IMR-90 (cell line): Measurements from ENCODE around the gene OR4D9. TPM values are rescaled to one million over a fixed set of nuclear protein-coding genes. Genes with fewer than 3 reads are reported as not detected.

Source experiments
- ATAC-seq: fragments of 200-7000 bp; cut with Tn5 transposase; 2 replicates; pipeline ENCODE4 v1.9.1; 2020; ENCODE audit warnings: low read depth, mild to moderate bottlenecking, moderate library complexity
- BruUV-seq: library from RNA; stranded (reverse); fragments of 400-500 nt; replicated peaks from 2 replicates; lab custom pipeline; 2021; lab: Mats Ljungman, UMichigan
- CTCF ChIA-PET: fragments of 300-600 bp; formaldehyde crosslinking; extraction: SDS; loops from one replicate; lab custom pipeline; 2021; ENCODE audit warnings: antibody characterized with exemption; lab: Yijun Ruan, JAX
- POLR2A ChIA-PET: fragments of 300-600 bp; sonication (Branson Sonifier 250); formaldehyde crosslinking; loops from one replicate; lab custom pipeline; 2022; ENCODE audit warnings: antibody characterized with exemption; ENCODE audit not compliant: unreplicated experiment; lab: Charles Lee
- DNase-seq: peaks from one replicate; pipeline ENCODE4 v3.0.0; 2013
- H2AFZ ChIP-seq: replicated peaks from 2 replicates; pipeline ENCODE3; 2013; ENCODE audit warnings: low read length, mild to moderate bottlenecking; ENCODE audit not compliant: poor library complexity
- H2AK5ac ChIP-seq: 2 replicates; pipeline ENCODE4 v1.6.1; 2013; ENCODE audit warnings: low read depth, low read length, inconsistent platforms
- H2AK9ac ChIP-seq: replicated peaks from 2 replicates; pipeline ENCODE3; 2013; ENCODE audit warnings: mild to moderate bottlenecking, low read depth, low read length, moderate library complexity; ENCODE audit not compliant: poor library complexity
- H2BK120ac ChIP-seq: 2 replicates; pipeline ENCODE4 v1.6.1; 2013; ENCODE audit warnings: low read depth, low read length, inconsistent platforms
- H2BK15ac ChIP-seq: 3 replicates; pipeline ENCODE4 v1.6.1; 2013; ENCODE audit warnings: low read depth, low read length, inconsistent platforms
- H2BK20ac ChIP-seq: 2 replicates; pipeline ENCODE4 v1.6.1; 2013; ENCODE audit warnings: low read depth, mild to moderate bottlenecking, inconsistent platforms, low read length, moderate library complexity
- H2BK5ac ChIP-seq: 2 replicates; pipeline ENCODE4 v1.6.1; 2013; ENCODE audit warnings: mild to moderate bottlenecking, low read depth, low read length, inconsistent platforms; ENCODE audit not compliant: poor library complexity, severe bottlenecking
- H3K14ac ChIP-seq: replicated peaks from 2 replicates; pipeline ENCODE4 v1.6.1; 2013; ENCODE audit warnings: low read depth, low read length, inconsistent platforms
- H3K18ac ChIP-seq: 2 replicates; pipeline ENCODE4 v1.6.1; 2013; ENCODE audit warnings: low read depth, low read length, control low read depth
- H3K23ac ChIP-seq: 2 replicates; pipeline ENCODE4 v1.6.1; 2013; ENCODE audit warnings: low read depth, low read length, inconsistent platforms
- H3K27ac ChIP-seq: 2 replicates; pipeline ENCODE4 v1.5.1; 2013; ENCODE audit warnings: mild to moderate bottlenecking, control low read depth, low read length; ENCODE audit not compliant: insufficient read depth
- H3K27me3 ChIP-seq: 2 replicates; pipeline ENCODE4 v1.6.1; 2013; ENCODE audit warnings: low read length; ENCODE audit not compliant: control insufficient read depth, insufficient read depth
- H3K36me3 ChIP-seq: 2 replicates; pipeline ENCODE4 v1.6.1; 2013; ENCODE audit warnings: low read length, mixed read lengths; ENCODE audit not compliant: control insufficient read depth, insufficient read depth
- H3K4ac ChIP-seq: 2 replicates; pipeline ENCODE4 v1.6.1; 2013; ENCODE audit warnings: low read depth, low read length, inconsistent platforms
- H3K4me1 ChIP-seq: 2 replicates; pipeline ENCODE4 v1.6.1; 2013; ENCODE audit warnings: low read length, mixed read lengths; ENCODE audit not compliant: control insufficient read depth, insufficient read depth
- H3K4me2 ChIP-seq: 2 replicates; pipeline ENCODE4 v1.6.1; 2013; ENCODE audit warnings: low read depth, mild to moderate bottlenecking, control low read depth, low read length, moderate library complexity
- H3K4me3 ChIP-seq: 2 replicates; pipeline ENCODE4 v1.5.1; 2013; ENCODE audit warnings: low read depth, mild to moderate bottlenecking, control low read depth, low read length, moderate library complexity; ENCODE audit not compliant: insufficient read depth
- H3K56ac ChIP-seq: 2 replicates; pipeline ENCODE4 v1.6.1; 2013; ENCODE audit warnings: low read length, inconsistent platforms; ENCODE audit not compliant: insufficient read depth; ENCODE audit errors: extremely low read depth
- H3K79me1 ChIP-seq, 2 experiments: 2 replicates each; pipeline ENCODE4 v1.6.1; 2013; ENCODE audit warnings: low read length in 2 of 2, inconsistent platforms in 1 of 2, low read depth in 1 of 2
- H3K9ac ChIP-seq: 2 replicates; pipeline ENCODE4 v1.6.1; 2013; ENCODE audit warnings: low read depth, low read length, control low read depth
- H3K9me1 ChIP-seq: 2 replicates; pipeline ENCODE4 v1.6.1; 2013; ENCODE audit warnings: low read length, inconsistent platforms; ENCODE audit not compliant: insufficient read depth
- H3K9me3 ChIP-seq: 2 replicates; pipeline ENCODE4 v1.6.1; 2013; ENCODE audit warnings: low read length; ENCODE audit not compliant: control insufficient read depth, insufficient read depth
- H4K20me1 ChIP-seq: 2 replicates; pipeline ENCODE4 v1.6.1; 2013; ENCODE audit warnings: low read length, inconsistent platforms; ENCODE audit not compliant: insufficient read depth
- H4K5ac ChIP-seq: 2 replicates; pipeline ENCODE4 v1.6.1; 2013; ENCODE audit warnings: mild to moderate bottlenecking, low read depth, low read length, control low read depth
- H4K8ac ChIP-seq, 2 experiments: 2 replicates each; pipeline ENCODE4 v1.6.1; 2013; ENCODE audit warnings: low read depth in 2 of 2, low read length in 2 of 2, control low read depth in 1 of 2, inconsistent platforms in 1 of 2
- H4K91ac ChIP-seq: 2 replicates; pipeline ENCODE4 v1.6.1; 2013; ENCODE audit warnings: low read depth, low read length, inconsistent platforms; ENCODE audit not compliant: insufficient read depth
- CEBPB ChIP-seq: IDR thresholded peaks from 2 replicates; pipeline ENCODE4 v1.6.1; 2012; ENCODE audit warnings: low read depth, low read length, improper control_type of control experiment
- CTCF ChIP-seq: conservative IDR thresholded peaks from 2 replicates; pipeline ENCODE4 v1.5.1; 2012; ENCODE audit warnings: mild to moderate bottlenecking, low read depth, low read length, improper control_type of control experiment
- RAD21 ChIP-seq: IDR thresholded peaks from 2 replicates; pipeline ENCODE4 v1.6.1; 2012; ENCODE audit warnings: low read length, improper control_type of control experiment
- RCOR1 ChIP-seq: IDR thresholded peaks from 2 replicates; pipeline ENCODE4 v1.6.1; 2012; ENCODE audit warnings: mild to moderate bottlenecking, low read length, improper control_type of control experiment; ENCODE audit not compliant: insufficient replicate concordance
- SMC3 ChIP-seq: fragments of 150-350 bp; IDR thresholded peaks from 2 replicates; pipeline ENCODE4 v1.6.1; 2016; ENCODE audit warnings: low read depth, mild to moderate bottlenecking, antibody characterized with exemption, low read length, moderate library complexity
- WGBS, 2 experiments: methylation state at CpG; one replicate each; pipeline versions ENCODE4 v1.1.5 to v1.1.7; 2013; ENCODE audit warnings: missing lambda C conversion rate in 2 of 2; ENCODE audit not compliant: insufficient read length in 1 of 2; ENCODE audit errors: extremely low coverage in 2 of 2; 5-methylcytosine and 5-hydroxymethylcytosine counted together
- dilution Hi-C: fragments of 300-500 bp; cut with HindIII; formaldehyde crosslinking; loops from one replicate; pipeline ENCODE4 v1.14.3; 2018; ENCODE audit warnings: low sequenced_read_pairs; ENCODE audit not compliant: unreplicated experiment
- in situ Hi-C: fragments of 300-500 bp; cut with MboI; formaldehyde crosslinking; loops from 3 replicates; pipeline ENCODE4 v1.14.3; 2019; ENCODE audit warnings: low sequenced_read_pairs, inconsistent platforms, mixed read lengths
- intact Hi-C: fragments of 100-400 bp; cut with micrococcal nuclease; formaldehyde crosslinking; loops from 2 replicates; pipeline ENCODE4 v1.10.0; 2022
- polyA plus RNA-seq, 3 experiments: library from polyadenylated mRNA; depleted of rRNA; stranded (reverse); fragments of >200 nt; gene quantifications; 2 replicates each; pipeline ENCODE4 v1.2.3, GENCODE V29; 2012; ENCODE audit warnings: low replicate concordance in 1 of 3
- total RNA-seq: library from RNA; depleted of rRNA; stranded (reverse); fragments of >200 nt; gene quantifications from 2 replicates; pipeline ENCODE4 v1.2.3, GENCODE V29; 2012
- TF ChIP-seq, protein P1 (sequence below): fragments of 150-350 bp; IDR thresholded peaks from 2 replicates; pipeline ENCODE4 v1.6.1; 2016; ENCODE audit warnings: low read depth, mild to moderate bottlenecking, low read length, moderate library complexity, borderline replicate concordance

The OR4D9 gene
- total and polyA plus RNA-seq, 2 of the 4 experiments (the other 2 are of a cell fraction), result not detected

DNA sequence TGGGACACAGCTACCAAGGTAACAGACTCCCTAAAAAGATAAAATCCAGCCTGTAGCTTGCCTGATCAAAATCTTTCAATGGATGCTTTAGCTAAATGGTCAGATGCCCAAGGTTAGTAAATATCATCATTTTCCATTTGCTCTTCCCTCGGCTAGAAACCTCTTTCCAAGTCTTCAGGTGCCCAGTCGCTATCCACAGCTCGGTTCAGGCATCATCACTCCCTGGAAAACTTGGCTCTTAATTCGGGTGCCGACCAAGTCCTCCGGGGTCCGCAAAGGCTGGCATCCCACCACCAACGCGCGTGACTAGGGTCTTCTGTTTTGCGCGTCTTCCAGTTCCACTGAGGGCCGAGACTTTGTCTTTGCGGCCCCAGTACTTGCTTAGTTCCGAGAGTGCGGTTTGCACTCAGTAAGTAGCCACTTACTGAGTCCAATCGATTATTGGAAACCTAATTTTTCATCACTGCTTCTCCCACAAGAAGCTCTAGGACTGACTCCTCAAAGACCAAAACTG is 44.3 kb downstream of the OR4D9 start:
- Histone ChIP-seq H3K79me1 (no peaks in the 10 kb centered on the region), H3K14ac (peak overlapping the region; percentile 77), H3K23ac (peak overlapping the region; percentile 82; the same call in 1 of the 2 replicates), H3K4ac (0 out of 2 replicates have a peak overlapping the region, but pooled peaks have one; percentile 24), H3K36me3 (no peaks in the 10 kb centered on the region), H2BK20ac (no peak overlapping the region), H2BK120ac (peak overlapping the region; percentile 82), H3K56ac (peak overlapping the region; percentile 62; the same call in 1 of the 2 replicates), H3K9ac (peak overlapping the region; percentile 57), H3K9me1 (no peaks in the 10 kb centered on the region), H4K8ac (peak overlapping the region in 1 of 2 experiments; percentile 67; a peak in 1 of 4 replicates), H3K18ac (peak overlapping the region; percentile 26), H3K4me2 (peak overlapping the region; percentile 63), H2AFZ (peak overlapping the region; percentile 90), H4K91ac (peak overlapping the region; percentile 51; the same call in 1 of the 2 replicates), H4K5ac (peak overlapping the region; percentile 7), H3K9me3 (no peaks in the 10 kb centered on the region), H2AK5ac (no peak overlapping the region), H2BK15ac (peak overlapping the region; percentile 16; the same call in 1 of the 3 replicates), H3K27me3 (no peaks in the 10 kb centered on the region), H2BK5ac (peak overlapping the region; percentile 9), H4K20me1 (peaks cover 5% of the 10 kb centered on the region), H3K27ac (peak overlapping the region; percentile 31), H3K4me1 (0 out of 2 replicates have a peak, but pooled peaks cover 2% of the 10 kb centered on the region), H2AK9ac (no peak overlapping the region), H3K4me3 (peak overlapping the region; percentile 45)
- BruUV-seq, result no TSS peak
- no peak for DNase-seq
- in situ Hi-C loops (loop anchor here (10.0 to 25.0 kb wide), 2 partner anchors 249 to 968 kb away; partner anchors contain the start of genes LPXN and ZFP91), intact Hi-C loops (loop anchor here (2.0 to 10.0 kb wide), 2 partner anchors 61 to 981 kb away; partner anchors contain the start of genes LPXN and ZFP91), dilution Hi-C loops (no loop called here)
- 13% methylated on average over 15 of the region's 17 CpGs; no CpG with 5 or more reads in 1 of the 2 experiments for WGBS, 2 experiments
- TF ChIP-seq RAD21, result no peak
- TF ChIP-seq CEBPB, result no peak
- no peak for TF ChIP-seq SMC3
- TF ChIP-seq RCOR1, result no peak
- TF ChIP-seq, protein P1, sequence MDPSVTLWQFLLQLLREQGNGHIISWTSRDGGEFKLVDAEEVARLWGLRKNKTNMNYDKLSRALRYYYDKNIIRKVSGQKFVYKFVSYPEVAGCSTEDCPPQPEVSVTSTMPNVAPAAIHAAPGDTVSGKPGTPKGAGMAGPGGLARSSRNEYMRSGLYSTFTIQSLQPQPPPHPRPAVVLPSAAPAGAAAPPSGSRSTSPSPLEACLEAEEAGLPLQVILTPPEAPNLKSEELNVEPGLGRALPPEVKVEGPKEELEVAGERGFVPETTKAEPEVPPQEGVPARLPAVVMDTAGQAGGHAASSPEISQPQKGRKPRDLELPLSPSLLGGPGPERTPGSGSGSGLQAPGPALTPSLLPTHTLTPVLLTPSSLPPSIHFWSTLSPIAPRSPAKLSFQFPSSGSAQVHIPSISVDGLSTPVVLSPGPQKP, result no peak
- TF ChIP-seq CTCF, result no peak
- ChIA-PET CTCF (interaction anchor here (0.7 kb wide), 1 partner anchor 230 kb away, joined by 3 read pairs; no protein-coding TSS in a partner anchor), POLR2A (no interaction called here)
- no peak for ATAC-seq
